Coronary artery (tissue), 2 donors: ENCODE data around the gene CCDC102B.

Source experiments
- DNase-seq: peaks from one replicate; pipeline ENCODE4 v3.0.0-alpha.2; 2017; ENCODE audit warnings: low spot score
- H3K27ac ChIP-seq, 2 donors: fragments of 200-600 bp; sonication (generic); one replicate each; pipeline ENCODE4 v1.5.1; 2016 to 2019
- H3K4me3 ChIP-seq: fragments of 200-600 bp; sonication (generic); 2 replicates; pipeline ENCODE4 v1.5.1; 2016; ENCODE audit warnings: mild to moderate bottlenecking, moderate library complexity
- CTCF ChIP-seq: fragments of 200-600 bp; sonication (generic); IDR thresholded peaks from one replicate; pipeline ENCODE4 v1.5.1; 2019; ENCODE audit warnings: antibody characterized with exemption

CCDC102B gene

GRCh38 chr18:69044215-69044614 is 246.3 kb downstream of the CCDC102B start:
- no peak overlapping the region for H3K27ac ChIP-seq
- no peak for TF ChIP-seq CTCF
- DNase-seq: no peak
- H3K4me3 ChIP-seq: no peak overlapping the region

- DNase-seq: no peak
- no peak overlapping the region for H3K27ac ChIP-seq
- no peak for TF ChIP-seq CTCF
Measured at GRCh38 chr18:69064063-69064462, 266.2 kb downstream of the CCDC102B start.

GRCh38 chr18:69067048-69067447 is 269.2 kb downstream of the CCDC102B start:
- no peak for TF ChIP-seq CTCF
- no peak for DNase-seq
- Histone ChIP-seq H3K27ac (no peak overlapping the region), H3K4me3 (no peak overlapping the region)

More at GRCh38 chr18:69064063-69064462, 266.2 kb downstream of the CCDC102B start:
- no peak overlapping the region for H3K4me3 ChIP-seq

- Histone ChIP-seq H3K4me3 (no peak overlapping the region), H3K27ac (no peak overlapping the region)
- no peak for DNase-seq
- TF ChIP-seq CTCF: no peak
Measured at GRCh38 chr18:69071680-69072079, 273.8 kb downstream of the CCDC102B start.

GRCh38 chr18:69081846-69082245 is 284.0 kb downstream of the CCDC102B start:
- no peak overlapping the region for H3K27ac ChIP-seq
- DNase-seq: no peak
- TF ChIP-seq CTCF: no peak
- H3K4me3 ChIP-seq: no peak overlapping the region

GRCh38 chr18:69082499-69082898 is 284.6 kb downstream of the CCDC102B start:
- H3K4me3 ChIP-seq: no peak overlapping the region
- TF ChIP-seq CTCF: no peak
- no peak overlapping the region for H3K27ac ChIP-seq
- no peak for DNase-seq

- no peak for DNase-seq
- no peak for TF ChIP-seq CTCF
- Histone ChIP-seq H3K4me3 (no peak overlapping the region), H3K27ac (no peak overlapping the region)
Measured at GRCh38 chr18:69085951-69086350, 288.1 kb downstream of the CCDC102B start.
